Stomach (tissue), 9 donors: ENCODE measurements around the gene PKP2. TPM values are rescaled to one million over a fixed set of nuclear protein-coding genes. Genes with fewer than 3 reads are reported as not detected.
"Not testable (repeated sequence)": the region's sequence is repeated elsewhere in the genome, so short reads cannot be mapped to it uniquely, and the experiment has no call there.

ENCODE experiments used
- DNase-seq, 2 donors: peaks; one replicate each; pipeline versions ENCODE4 v3.0.0 to v3.0.0-alpha.2; 2013 to 2019
- H3K27ac ChIP-seq, 5 donors: fragments of 200-600 bp in 4 of 5; sonication (generic) in 4 of 5; one replicate each; pipeline ENCODE4 v1.5.1; 2013 to 2019; ENCODE audit warnings: mild to moderate bottlenecking in 1 of 5, moderate library complexity in 1 of 5
- H3K27me3 ChIP-seq, 3 donors: fragments of 200-600 bp; sonication (generic); one replicate each; pipeline ENCODE4 v1.5.1; 2017 to 2019; ENCODE audit warnings: mixed run types in 1 of 3
- H3K36me3 ChIP-seq, 4 donors: fragments of 200-600 bp; sonication (generic); 1 replicate in 3 of 4; 2 replicates in 1 of 4; pipeline ENCODE4 v1.5.1; 2016 to 2019
- H3K4me1 ChIP-seq, 4 donors: fragments of 200-600 bp; sonication (generic); one replicate each; pipeline ENCODE4 v1.5.1; 2016 to 2019
- H3K4me3 ChIP-seq, 4 donors: fragments of 200-600 bp; sonication (generic) in 3 of 4; one replicate each; pipeline ENCODE4 v1.5.1; 2016 to 2019; ENCODE audit warnings: mild to moderate bottlenecking in 1 of 4
- H3K9me3 ChIP-seq, 4 donors: fragments of 200-600 bp; sonication (generic); one replicate each; pipeline ENCODE4 v1.5.1; 2016 to 2019
- CTCF ChIP-seq, 7 experiments: fragments of 450-650 bp in 4 of 7; fragments of 200-600 bp in 3 of 7; sonication (generic) in 3 of 7; IDR thresholded peaks; one replicate each; pipeline ENCODE4 v1.5.1; 2016 to 2019; ENCODE audit warnings: antibody characterized with exemption in 7 of 7, control low read depth in 2 of 7, mild to moderate bottlenecking in 1 of 7
- EP300 ChIP-seq: sonication (generic); formaldehyde crosslinking; IDR thresholded peaks from one replicate; pipeline ENCODE4 v1.6.1; 2017; ENCODE audit warnings: antibody characterized with exemption
- POLR2A ChIP-seq, 4 donors: fragments of 450-650 bp; IDR thresholded peaks; one replicate each; pipeline ENCODE4 v1.6.1; 2016; ENCODE audit warnings: antibody characterized with exemption in 4 of 4, control low read depth in 2 of 4, mild to moderate bottlenecking in 1 of 4, moderate library complexity in 1 of 4
- POLR2AphosphoS5 ChIP-seq, 3 donors: sonication (generic); formaldehyde crosslinking; IDR thresholded peaks; one replicate each; pipeline ENCODE4 v1.6.1; 2016; ENCODE audit warnings: antibody characterized with exemption in 3 of 3
- WGBS, 5 donors: extraction: QIAGEN DNeasy Blood & Tissue Kit in 3 of 5; methylation state at CpG; one replicate each; pipeline versions ENCODE4 v1.1.5 to v1.1.7; 2013 to 2018; 5-methylcytosine and 5-hydroxymethylcytosine counted together
- intact Hi-C: fragments of 100-400 bp; cut with DNase I; formaldehyde crosslinking; loops from one replicate; pipeline ENCODE4 v1.15.1; 2023; ENCODE audit warnings: low total_unique reads
- polyA plus RNA-seq, 3 donors: library from polyadenylated mRNA; stranded (reverse); fragments of 200-250 nt; gene quantifications; one replicate each; pipeline ENCODE4 v1.2.3, GENCODE V29; 2013
- total RNA-seq, 5 donors: library from RNA; depleted of rRNA; stranded (reverse); fragments of >200 nt; gene quantifications; one replicate each; pipeline versions ENCODE4 v1.1.0 to v1.2.3, GENCODE V29; 2014 to 2016
- donor health status: healthy with polysubstance abuse.
- donor health status: Bipolar disorder and iron deficiency.
- donor health status: healthy.

The PKP2 gene
- total and polyA plus RNA-seq, 8 donors = 5.8 to 85.8 (median 39.5) TPM

- Histone ChIP-seq H3K4me1 (peaks cover 6 to 20% (median 10%) of the 10 kb centered on the region in 4 donors), H3K27me3 (no peaks in the 10 kb centered on the region), H3K9me3 (no peaks in the 10 kb centered on the region), H3K36me3 (peaks cover 0 to 26% (median 22%) of the 10 kb centered on the region in 4 donors), H3K27ac (peak overlapping the region in 1 of 5 donors; percentile 7), H3K4me3 (no peak overlapping the region)
- intact Hi-C loops = no loop called here
- 41 to 52% (median 48%) methylated on average over 3 of the region's 3 CpGs for WGBS, 5 donors
- TF ChIP-seq POLR2A (IDR thresholded peaks at IDR 0.05) = no peak
- TF ChIP-seq EP300 = no peak
- no peak for TF ChIP-seq CTCF (IDR thresholded peaks at IDR 0.05)
- TF ChIP-seq POLR2AphosphoS5 (IDR thresholded peaks at IDR 0.05) = no peak
- DNase-seq = no peak
Observed at GRCh38 chr12:32870716-32871115, 25.9 kb downstream of the PKP2 start.

- peaks cover 6 to 11% (median 9%) of the 10 kb centered on the region in 4 donors for H3K4me1 ChIP-seq
- H3K27ac ChIP-seq = no peak overlapping the region
- no peak for TF ChIP-seq POLR2AphosphoS5 (IDR thresholded peaks at IDR 0.05)
- no peak for TF ChIP-seq POLR2A (IDR thresholded peaks at IDR 0.05)
- TF ChIP-seq EP300 = no peak
- no peak for TF ChIP-seq CTCF (IDR thresholded peaks at IDR 0.05)
- H3K4me3 ChIP-seq = no peak overlapping the region
- intact Hi-C loops = no loop called here
- no peak for DNase-seq
- no peaks in the 10 kb centered on the region for H3K9me3 ChIP-seq
- peaks cover 0 to 26% (median 22%) of the 10 kb centered on the region in 4 donors for H3K36me3 ChIP-seq
- 90 to 96% (median 92%) methylated on average over 8 of the region's 8 CpGs for WGBS, 5 donors
- no peaks in the 10 kb centered on the region for H3K27me3 ChIP-seq
Observed at GRCh38 chr12:32868885-32869284, 27.7 kb downstream of the PKP2 start.

GRCh38 chr12:32864731-32865130, 31.8 kb downstream of the PKP2 start:
- DNase-seq = no peak
- 76 to 89% (median 83%) methylated on average over 2 of the region's 2 CpGs for WGBS, 5 donors
- no peak overlapping the region for H3K27ac ChIP-seq
- TF ChIP-seq CTCF (IDR thresholded peaks at IDR 0.05) (no peak), POLR2AphosphoS5 (IDR thresholded peaks at IDR 0.05) (no peak), POLR2A (IDR thresholded peaks at IDR 0.05) (no peak), EP300 (no peak)
- no peak overlapping the region for H3K4me3 ChIP-seq
- intact Hi-C loops = no loop called here
- H3K36me3 ChIP-seq = peaks cover 0 to 26% (median 22%) of the 10 kb centered on the region in 4 donors
- H3K4me1 ChIP-seq = peaks cover 0 to 5% (median under 1%) of the 10 kb centered on the region in 4 donors
- H3K9me3 ChIP-seq = no peaks in the 10 kb centered on the region
- no peaks in the 10 kb centered on the region for H3K27me3 ChIP-seq

- no peaks in the 10 kb centered on the region for H3K27me3 ChIP-seq
- DNase-seq = no peak
- 51 to 71% (median 54%) methylated on average over 7 of the region's 7 CpGs for WGBS, 5 donors
- H3K4me3 ChIP-seq = no peak overlapping the region
- no peaks in the 10 kb centered on the region for H3K9me3 ChIP-seq
- no peak for TF ChIP-seq CTCF (IDR thresholded peaks at IDR 0.05)
- TF ChIP-seq EP300 = no peak
- no peak for TF ChIP-seq POLR2A (IDR thresholded peaks at IDR 0.05)
- no peak for TF ChIP-seq POLR2AphosphoS5 (IDR thresholded peaks at IDR 0.05)
- intact Hi-C loops = no loop called here
- H3K36me3 ChIP-seq = peaks cover 0 to 17% (median 13%) of the 10 kb centered on the region in 4 donors
- no peak overlapping the region for H3K27ac ChIP-seq
- H3K4me1 ChIP-seq = peaks cover 0 to 5% (median 0%) of the 10 kb centered on the region in 4 donors
Observed at GRCh38 chr12:32863128-32863527, 33.4 kb downstream of the PKP2 start.

- DNase-seq, H3K4me3 ChIP-seq, H3K36me3 ChIP-seq, intact Hi-C loops, H3K4me1 ChIP-seq, H3K27ac ChIP-seq, H3K9me3 ChIP-seq, H3K27me3 ChIP-seq: not testable (repeated sequence)
- 91 to 100% (median 92%) methylated on average over 2 of the region's 2 CpGs for WGBS, 5 donors
Observed at GRCh38 chr12:32861658-32862057, 34.9 kb downstream of the PKP2 start.
